Coronary artery (tissue), 2 donors: ENCODE data around the gene SULF2.

Experiments
- DNase-seq: peaks from one replicate; pipeline ENCODE4 v3.0.0-alpha.2; 2017; ENCODE audit warnings: low spot score
- H3K27ac ChIP-seq, 2 donors: fragments of 200-600 bp; sonication (generic); one replicate each; pipeline ENCODE4 v1.5.1; 2016 to 2019
- H3K4me3 ChIP-seq: fragments of 200-600 bp; sonication (generic); 2 replicates; pipeline ENCODE4 v1.5.1; 2016; ENCODE audit warnings: mild to moderate bottlenecking, moderate library complexity
- CTCF ChIP-seq: fragments of 200-600 bp; sonication (generic); IDR thresholded peaks from one replicate; pipeline ENCODE4 v1.5.1; 2019; ENCODE audit warnings: antibody characterized with exemption

SULF2 gene

GRCh38 chr20:47672166-47672565 lies 113.1 kb downstream of the SULF2 start:
- no peak overlapping the region for H3K27ac ChIP-seq
- no peak for TF ChIP-seq CTCF
- DNase-seq: no peak
- H3K4me3 ChIP-seq: no peak overlapping the region

GRCh38 chr20:47670913-47671312 lies 114.4 kb downstream of the SULF2 start:
- DNase-seq: no peak
- H3K27ac ChIP-seq: no peak overlapping the region
- no peak overlapping the region for H3K4me3 ChIP-seq
- no peak for TF ChIP-seq CTCF

GRCh38 chr20:47669927-47670890 lies 115.1 kb downstream of the SULF2 start:
- no peak for DNase-seq
- Histone ChIP-seq H3K4me3 (no peak overlapping the region), H3K27ac (no peak overlapping the region)
- no peak for TF ChIP-seq CTCF

GRCh38 chr20:47669489-47669888 lies 115.8 kb downstream of the SULF2 start:
- no peak for DNase-seq
- H3K27ac ChIP-seq: no peak overlapping the region
- no peak for TF ChIP-seq CTCF
- no peak overlapping the region for H3K4me3 ChIP-seq

- Histone ChIP-seq H3K27ac (no peak overlapping the region), H3K4me3 (no peak overlapping the region)
- no peak for DNase-seq
- TF ChIP-seq CTCF: no peak
These were observed 116.2 kb downstream of the SULF2 start for GRCh38 chr20:47669152-47669425.

- Histone ChIP-seq H3K4me3 (no peak overlapping the region), H3K27ac (no peak overlapping the region)
- DNase-seq: no peak
- TF ChIP-seq CTCF: no peak
These were observed 116.7 kb downstream of the SULF2 start for GRCh38 chr20:47668313-47669151.
